Stimulated activated CD8-positive, alpha-beta memory T cell treated with anti-CD3 and anti-CD28 coated beads, Interleukin-12 subunit alpha, Interleukin-12 subunit beta, amount 100 ng/mL, for 24 hours (primary cell): ENCODE results near the gene BANP.
"Not testable (repeated sequence)": the region's sequence is repeated elsewhere in the genome, so short reads cannot be mapped to it uniquely, and the experiment has no call there.

ENCODE experiments used
- DNase-seq: peaks from one replicate; pipeline ENCODE4 v3.0.0-alpha.2; 2020; ENCODE audit errors: extremely low read depth

BANP gene

GRCh38 chr16:88101623-88102105, 150.4 kb downstream of the BANP start:
- DNase-seq = not testable (repeated sequence)

GRCh38 chr16:88102597-88102996, 151.4 kb downstream of the BANP start:
- no peak for DNase-seq

GRCh38 chr16:88103011-88103410, 151.8 kb downstream of the BANP start:
- DNase-seq = no peak

GRCh38 chr16:88103581-88104188, 152.5 kb downstream of the BANP start:
- DNase-seq = no peak

- not testable (repeated sequence) for DNase-seq
These were observed 153.1 kb downstream of the BANP start for GRCh38 chr16:88104363-88104762.

- not testable (repeated sequence) for DNase-seq
These were observed 154.4 kb downstream of the BANP start for GRCh38 chr16:88105574-88106140.

GRCh38 chr16:88106566-88106965, 155.3 kb downstream of the BANP start:
- not testable (repeated sequence) for DNase-seq

- DNase-seq = no peak
These were observed 157.5 kb downstream of the BANP start for GRCh38 chr16:88108762-88109161.

- DNase-seq = not testable (repeated sequence)
These were observed 158.7 kb downstream of the BANP start for GRCh38 chr16:88109726-88110621.

GRCh38 chr16:88110875-88111494, 159.8 kb downstream of the BANP start:
- not testable (repeated sequence) for DNase-seq

GRCh38 chr16:88111976-88112375, 160.7 kb downstream of the BANP start:
- not testable (repeated sequence) for DNase-seq

- no peak for DNase-seq
These were observed 162.4 kb downstream of the BANP start for GRCh38 chr16:88113545-88114045.

GRCh38 chr16:88114541-88115228, 163.5 kb downstream of the BANP start:
- DNase-seq = not testable (repeated sequence)

- DNase-seq = no peak
These were observed 164.9 kb downstream of the BANP start for GRCh38 chr16:88116121-88116520.

GRCh38 chr16:88117476-88117868, 166.2 kb downstream of the BANP start:
- DNase-seq = no peak

- DNase-seq = no peak
These were observed 167.1 kb downstream of the BANP start for GRCh38 chr16:88118376-88118775.

- DNase-seq = not testable (repeated sequence)
These were observed 167.9 kb downstream of the BANP start for GRCh38 chr16:88118852-88119741.

GRCh38 chr16:88119881-88120751, 168.9 kb downstream of the BANP start:
- not testable (repeated sequence) for DNase-seq

GRCh38 chr16:88120812-88121211, 169.6 kb downstream of the BANP start:
- DNase-seq = no peak
